H1 (cell line): Measurements from ENCODE around the gene DYNLRB1. TPM values are rescaled to one million over a fixed set of nuclear protein-coding genes. Genes with fewer than 3 reads are reported as not detected.
"Not testable (repeated sequence)": the region's sequence is repeated elsewhere in the genome, so short reads cannot be mapped to it uniquely, and the experiment has no call there.

ENCODE experiments used
- CTCF ChIA-PET: fragments of 300-600 bp; sonication (Branson Sonifier 250); formaldehyde crosslinking; loops from one replicate; lab custom pipeline; 2021; ENCODE audit not compliant: partially characterized antibody; lab: Charles Lee
- POLR2A ChIA-PET: fragments of 300-600 bp; sonication (Branson Sonifier 250); formaldehyde crosslinking; loops from one replicate; lab custom pipeline; 2021; ENCODE audit warnings: inconsistent platforms; ENCODE audit not compliant: partially characterized antibody; lab: Charles Lee
- DNase-seq, 2 experiments: peaks; one replicate each; pipeline versions ENCODE4 v3.0.0 to v3.0.0-alpha.2; 2010 to 2022; ENCODE audit warnings: low spot score in 2 of 2, low read depth in 1 of 2, mixed read lengths in 1 of 2
- FAIRE-seq: peaks from 2 replicates; lab custom pipeline; 2011; peaks lifted over from hg19 to GRCh38; lab: Jason Lieb, UNC
- H2AFZ ChIP-seq: 2 replicates; pipeline ENCODE4 v1.8.1; 2012; ENCODE audit warnings: low read length, inconsistent platforms
- H2AK5ac ChIP-seq: 2 replicates; pipeline ENCODE4 v1.6.1; 2013; ENCODE audit warnings: low read depth, low read length
- H2BK120ac ChIP-seq: replicated peaks from 2 replicates; pipeline ENCODE3; 2013; ENCODE audit warnings: low read depth, low read length, inconsistent platforms
- H2BK12ac ChIP-seq: 2 replicates; pipeline ENCODE4 v1.6.1; 2013; ENCODE audit warnings: low read depth, low read length
- H2BK15ac ChIP-seq: 2 replicates; pipeline ENCODE4 v1.6.1; 2013; ENCODE audit warnings: low read length
- H2BK20ac ChIP-seq: 2 replicates; pipeline ENCODE4 v1.6.1; 2013; ENCODE audit warnings: low read length
- H2BK5ac ChIP-seq: 2 replicates; pipeline ENCODE4 v1.6.1; 2013; ENCODE audit warnings: low read depth, low read length
- H3K14ac ChIP-seq: 2 replicates; pipeline ENCODE4 v1.6.1; 2013; ENCODE audit warnings: inconsistent platforms; ENCODE audit not compliant: insufficient read length
- H3K18ac ChIP-seq: 2 replicates; pipeline ENCODE4 v1.6.1; 2013; ENCODE audit warnings: low read length; ENCODE audit errors: extremely low read depth
- H3K23ac ChIP-seq: 2 replicates; pipeline ENCODE4 v1.6.1; 2013; ENCODE audit warnings: inconsistent platforms; ENCODE audit not compliant: insufficient read length
- H3K23me2 ChIP-seq: 2 replicates; pipeline ENCODE4 v1.6.1; 2013; ENCODE audit warnings: low read depth, low read length
- H3K27ac ChIP-seq: 2 replicates; pipeline ENCODE4 v1.6.1; 2011; ENCODE audit warnings: low read depth, low read length, inconsistent platforms
- H3K27me3 ChIP-seq, 4 experiments: replicated peaks in 1 of 4; 1 replicate in 1 of 4; 2 replicates in 3 of 4; pipeline versions ENCODE4 v1.6.1 to v1.8.1; 2011 to 2013; ENCODE audit warnings: low read length in 3 of 4, mild to moderate bottlenecking in 3 of 4, inconsistent platforms in 2 of 4, mixed read lengths in 2 of 4, moderate library complexity in 1 of 4; ENCODE audit not compliant: control insufficient read depth in 3 of 4, insufficient read depth in 3 of 4; ENCODE audit errors: extremely low read depth in 1 of 4
- H3K36me3 ChIP-seq, 4 experiments: 2 replicates each; pipeline versions ENCODE4 v1.6.1 to v1.8.1; 2011 to 2013; ENCODE audit warnings: mild to moderate bottlenecking in 4 of 4, low read length in 3 of 4, moderate library complexity in 2 of 4, control low read depth in 1 of 4, inconsistent platforms in 1 of 4; ENCODE audit not compliant: insufficient read depth in 4 of 4, control insufficient read depth in 2 of 4
- H3K4ac ChIP-seq: replicated peaks from 2 replicates; pipeline ENCODE3; 2013; ENCODE audit warnings: low read length, low read depth, mixed read lengths, inconsistent platforms; ENCODE audit not compliant: insufficient read length
- H3K4me1 ChIP-seq, 4 experiments: replicated peaks in 1 of 4; 1 replicate in 1 of 4; 2 replicates in 3 of 4; pipeline versions ENCODE4 v1.6.1 to v1.8.1; 2011 to 2013; ENCODE audit warnings: low read length in 3 of 4, inconsistent platforms in 2 of 4, mixed read lengths in 1 of 4; ENCODE audit not compliant: insufficient read depth in 4 of 4, control insufficient read depth in 3 of 4
- H3K4me2 ChIP-seq, 2 experiments: 2 replicates each; pipeline versions ENCODE4 v1.6.1 to v1.8.1; 2011 to 2013; ENCODE audit warnings: low read depth in 2 of 2, low read length in 2 of 2, control low read depth in 1 of 2, inconsistent platforms in 1 of 2, mild to moderate bottlenecking in 1 of 2; ENCODE audit not compliant: insufficient read depth in 1 of 2
- H3K4me3 ChIP-seq, 4 experiments: fragments of 200-600, 300-600 bp in 1 of 4; sonication (generic), shearing (Covaris generic), sonication (Bioruptor Twin) in 1 of 4; 2 replicates each; pipeline versions ENCODE4 v1.5.1 to v1.8.1; 2011 to 2016; ENCODE audit warnings: low read length in 4 of 4, low read depth in 3 of 4, control low read depth in 2 of 4, inconsistent platforms in 2 of 4, mild to moderate bottlenecking in 2 of 4, mixed read lengths in 1 of 4, moderate library complexity in 1 of 4; ENCODE audit not compliant: insufficient read depth in 2 of 4; ENCODE audit errors: extremely low read depth in 1 of 4
- H3K56ac ChIP-seq: replicated peaks from 2 replicates; pipeline ENCODE3; 2013; ENCODE audit warnings: low read depth, mild to moderate bottlenecking, mixed read lengths, low read length, inconsistent platforms; ENCODE audit not compliant: insufficient read length
- H3K79me1 ChIP-seq: 2 replicates; pipeline ENCODE4 v1.6.1; 2013; ENCODE audit warnings: low read depth, low read length, control low read depth
- H3K79me2 ChIP-seq, 2 experiments: 2 replicates each; pipeline versions ENCODE4 v1.6.1 to v1.8.1; 2012 to 2013; ENCODE audit warnings: low read length in 2 of 2, mild to moderate bottlenecking in 2 of 2, inconsistent platforms in 1 of 2; ENCODE audit not compliant: insufficient read depth in 2 of 2, control insufficient read depth in 1 of 2
- H3K9ac ChIP-seq, 4 experiments: replicated peaks in 1 of 4; 1 replicate in 1 of 4; 2 replicates in 3 of 4; pipeline versions ENCODE4 v1.6.1 to v1.8.1; 2011 to 2013; ENCODE audit warnings: low read depth in 3 of 4, low read length in 3 of 4, control low read depth in 2 of 4, mild to moderate bottlenecking in 2 of 4, moderate library complexity in 2 of 4, inconsistent platforms in 1 of 4; ENCODE audit errors: extremely low read depth in 1 of 4
- H3K9me3 ChIP-seq, 2 experiments: 2 replicates each; pipeline versions ENCODE4 v1.6.1 to v1.8.1; 2012 to 2013; ENCODE audit warnings: mild to moderate bottlenecking in 2 of 2, moderate library complexity in 2 of 2, control low read depth in 1 of 2, inconsistent platforms in 1 of 2, low read depth in 1 of 2, low read length in 1 of 2, mixed read lengths in 1 of 2; ENCODE audit not compliant: insufficient read depth in 2 of 2
- H4K20me1 ChIP-seq, 2 experiments: replicated peaks in 1 of 2; 2 replicates each; pipeline versions ENCODE3 to v1.8.1; 2011 to 2013; ENCODE audit warnings: inconsistent platforms in 2 of 2, low read length in 2 of 2, mild to moderate bottlenecking in 1 of 2; ENCODE audit not compliant: insufficient read depth in 2 of 2, control insufficient read depth in 1 of 2
- H4K5ac ChIP-seq: 2 replicates; pipeline ENCODE4 v1.6.1; 2013; ENCODE audit warnings: low read length, low read depth, mixed read lengths, inconsistent platforms; ENCODE audit not compliant: insufficient read length
- H4K8ac ChIP-seq: 2 replicates; pipeline ENCODE4 v1.8.0; 2013; ENCODE audit warnings: mild to moderate bottlenecking, moderate library complexity, low read length, inconsistent platforms; ENCODE audit not compliant: insufficient read depth; ENCODE audit errors: extremely low read depth
- H4K91ac ChIP-seq: replicated peaks from 2 replicates; pipeline ENCODE3; 2013; ENCODE audit warnings: low read length, mixed read lengths, inconsistent platforms; ENCODE audit not compliant: insufficient read length
- WGBS, 2 experiments: shearing (Covaris generic) in 1 of 2; methylation state at CpG; one replicate each; pipeline versions ENCODE4 v1.1.6 to v1.1.7; 2013 to 2015; ENCODE audit warnings: low lambda C conversion rate in 2 of 2, mixed read lengths in 2 of 2, inconsistent platforms in 1 of 2, low coverage in 1 of 2, missing lambda C conversion rate in 1 of 2; ENCODE audit not compliant: insufficient replicate concordance in 2 of 2, insufficient coverage in 1 of 2, insufficient read length in 1 of 2; ENCODE audit errors: extremely low coverage in 1 of 2, missing lambda C conversion rate in 1 of 2; 5-methylcytosine and 5-hydroxymethylcytosine counted together
- polyA plus RNA-seq, 7 experiments: library from polyadenylated mRNA; depleted of rRNA in 3 of 7; stranded (reverse) in 5 of 7; unstranded in 2 of 7; fragments of >200 nt in 5 of 7; fragments of 200-250 nt in 2 of 7; gene quantifications; 1 replicate in 5 of 7; 2 replicates in 1 of 7; 4 replicates in 1 of 7; pipeline versions ENCODE4 v1.2.1 to v1.2.3, GENCODE V29; 2011 to 2013; ENCODE audit warnings: missing spikeins in 2 of 7, mixed read lengths in 2 of 7
- total RNA-seq: library from RNA; stranded (reverse); fragmentation: NEBNext Ultra II Directional; extraction: Animal tissue kit (Norgen Biotek cat#: 25700); gene quantifications from 2 replicates; pipeline ENCODE4 v1.2.1, GENCODE V29; 2021

Gene DYNLRB1
- total and polyA plus RNA-seq, 2 of the 8 experiments (the other 6 are each of a cell fraction or from before 2014, with no cell fraction given), result 109 to 214 TPM

GRCh38 chr20:34482154-34482553, 34.1 kb upstream of the DYNLRB1 start:
- H2BK120ac ChIP-seq, H3K23me2 ChIP-seq, H4K8ac ChIP-seq, H2AFZ ChIP-seq, DNase-seq, H3K79me2 ChIP-seq, H3K9ac ChIP-seq, H3K23ac ChIP-seq, H3K27me3 ChIP-seq, H3K4me1 ChIP-seq, H3K56ac ChIP-seq, H4K5ac ChIP-seq, H3K4me3 ChIP-seq, H4K20me1 ChIP-seq, H2BK20ac ChIP-seq, H3K79me1 ChIP-seq, H3K27ac ChIP-seq, H2AK5ac ChIP-seq, H3K18ac ChIP-seq, H3K14ac ChIP-seq, H3K4me2 ChIP-seq, H3K4ac ChIP-seq, H2BK5ac ChIP-seq, FAIRE-seq, H2BK15ac ChIP-seq, POLR2A ChIA-PET, H3K9me3 ChIP-seq, H2BK12ac ChIP-seq, H4K91ac ChIP-seq: not testable (repeated sequence)
- H3K36me3 ChIP-seq, result peaks cover 3 to 59% (median 35%) of the 10 kb centered on the region in 4 experiments; a peak in 7 of 8 replicates
- CTCF ChIA-PET, result interaction anchor here (2.0 kb wide), 1 partner anchor 170 kb away, joined by 6 read pairs; no protein-coding TSS in a partner anchor
- WGBS, 2 experiments, result 91% methylated on average over 1 of the region's 1 CpG; no CpG with 5 or more reads in 1 of the 2 experiments

GRCh38 chr20:34483585-34484220, 32.5 kb upstream of the DYNLRB1 start:
- H2BK120ac ChIP-seq, H3K9me3 ChIP-seq, H3K14ac ChIP-seq, H2BK15ac ChIP-seq, H2BK12ac ChIP-seq, H3K4me1 ChIP-seq, H3K4me2 ChIP-seq, H4K91ac ChIP-seq, H4K20me1 ChIP-seq, H3K9ac ChIP-seq, H3K4me3 ChIP-seq, H2AFZ ChIP-seq, H3K23ac ChIP-seq, H3K56ac ChIP-seq, H3K27ac ChIP-seq, H3K79me1 ChIP-seq, DNase-seq, H3K18ac ChIP-seq, H2AK5ac ChIP-seq, H3K23me2 ChIP-seq, H2BK5ac ChIP-seq, H4K8ac ChIP-seq, H4K5ac ChIP-seq, H3K27me3 ChIP-seq, H2BK20ac ChIP-seq, FAIRE-seq, POLR2A ChIA-PET, H3K4ac ChIP-seq, H3K79me2 ChIP-seq: not testable (repeated sequence)
- WGBS, 2 experiments, result 90% methylated on average over 3 of the region's 3 CpGs; no CpG with 5 or more reads in 1 of the 2 experiments
- CTCF ChIA-PET, result interaction anchor here (1.2 kb wide), 1 partner anchor 227 kb away, joined by 3 read pairs; no protein-coding TSS in a partner anchor
- H3K36me3 ChIP-seq, result peaks cover 3 to 52% (median 33%) of the 10 kb centered on the region in 4 experiments; a peak in 7 of 8 replicates
